HG03280 (cell line): Measurements from ENCODE around the gene SLC17A9.
"Not testable (repeated sequence)": the region's sequence is repeated elsewhere in the genome, so short reads cannot be mapped to it uniquely, and the experiment has no call there.

Source experiments
- ATAC-seq: cut with Tn5 transposase; IDR thresholded peaks from one replicate; pipeline ENCODE4 v1.9.1; 2021; ENCODE audit warnings: mild to moderate bottlenecking, moderate library complexity; ENCODE audit not compliant: unreplicated experiment

Gene SLC17A9

GRCh38 chr20:62920039-62920645 is 32.4 kb upstream of the SLC17A9 start:
- no peak for ATAC-seq

- no peak for ATAC-seq
These were observed 31.3 kb upstream of the SLC17A9 start for GRCh38 chr20:62921119-62921687.

GRCh38 chr20:62922451-62922921 is 30.0 kb upstream of the SLC17A9 start:
- no peak for ATAC-seq

- ATAC-seq: not testable (repeated sequence)
These were observed 29.3 kb upstream of the SLC17A9 start for GRCh38 chr20:62923059-62923668.

- no peak for ATAC-seq
These were observed 28.7 kb upstream of the SLC17A9 start for GRCh38 chr20:62923669-62924441.

GRCh38 chr20:62924442-62925075 is 27.9 kb upstream of the SLC17A9 start:
- no peak for ATAC-seq

- ATAC-seq: no peak
These were observed 27.5 kb upstream of the SLC17A9 start for GRCh38 chr20:62925076-62925419.

GRCh38 chr20:62925420-62926228 is 26.9 kb upstream of the SLC17A9 start:
- peak; percentile 17 for ATAC-seq

- ATAC-seq: peak; percentile 80
These were observed 26.0 kb upstream of the SLC17A9 start, which contains the start of gene DIDO1 for GRCh38 chr20:62926229-62927127. DIDO1 (minus strand) TSS chr20:62926505.

GRCh38 chr20:62927128-62927705 is 25.3 kb upstream of the SLC17A9 start:
- ATAC-seq: no peak

- ATAC-seq: no peak
These were observed 24.1 kb upstream of the SLC17A9 start for GRCh38 chr20:62928246-62928939.

GRCh38 chr20:62929051-62929538 is 23.4 kb upstream of the SLC17A9 start:
- ATAC-seq: no peak

- no peak for ATAC-seq
These were observed 21.0 kb upstream of the SLC17A9 start for GRCh38 chr20:62931464-62931863.

- no peak for ATAC-seq
These were observed 18.5 kb upstream of the SLC17A9 start for GRCh38 chr20:62933966-62934365.

GRCh38 chr20:62935204-62935967 is 17.1 kb upstream of the SLC17A9 start:
- ATAC-seq: no peak

- ATAC-seq: no peak
These were observed 16.4 kb upstream of the SLC17A9 start for GRCh38 chr20:62935968-62936585.
